HFFc6 (cell line): Measurements from ENCODE around the gene ZNF117. TPM values are rescaled to one million over a fixed set of nuclear protein-coding genes. Genes with fewer than 3 reads are reported as not detected.
A peak's percentile ranks its signal among the peaks of the same experiment; 100 is the strongest.
"Not testable (repeated sequence)": the region's sequence is repeated elsewhere in the genome, so short reads cannot be mapped to it uniquely, and the experiment has no call there.

Experiments used
- DNase-seq: peaks from one replicate; pipeline ENCODE4 v3.0.0-alpha.2; 2018
- H3K27ac Mint-ChIP-seq: 2 replicates; pipeline ENCODE4 v1.8.0; 2020; ENCODE audit warnings: mild to moderate bottlenecking, mixed read lengths
- H3K27me3 Mint-ChIP-seq: 2 replicates; pipeline ENCODE4 v1.8.0; 2021; ENCODE audit warnings: mild to moderate bottlenecking, moderate library complexity, mixed read lengths; ENCODE audit not compliant: insufficient read depth
- H3K36me3 Mint-ChIP-seq: 2 replicates; pipeline ENCODE4 v1.8.0; 2021; ENCODE audit warnings: low read depth, mixed read lengths
- H3K4me1 Mint-ChIP-seq: 2 replicates; pipeline ENCODE4 v1.8.0; 2020; ENCODE audit warnings: low read depth, mixed read lengths
- H3K4me3 Mint-ChIP-seq: 2 replicates; pipeline ENCODE4 v1.8.0; 2020; ENCODE audit warnings: mild to moderate bottlenecking, moderate library complexity, mixed read lengths
- H3K9me3 Mint-ChIP-seq: 2 replicates; pipeline ENCODE4 v1.8.0; 2020; ENCODE audit warnings: mild to moderate bottlenecking, mixed read lengths
- CTCF ChIP-seq: fragments of 200-600 bp; sonication (generic); IDR thresholded peaks from 2 replicates; pipeline ENCODE4 v1.5.0; 2021; ENCODE audit warnings: antibody characterized with exemption, mild to moderate bottlenecking
- total RNA-seq, 6 experiments: library from RNA; stranded (reverse); fragmentation: NEBNext Ultra II Directional; extraction: Animal tissue kit (Norgen Biotek cat#: 25700); gene quantifications; 2 replicates in 1 of 6; 3 replicates in 5 of 6; pipeline ENCODE4 v1.2.3, GENCODE V29; 2021

Gene ZNF117
- total RNA-seq, 6 experiments from 2014 or later: 0.63 to 1.7 (median 1.3) TPM

GRCh38 chr7:64959072-64959747 lies 31.6 kb downstream of the ZNF117 start:
- no peaks in the 10 kb centered on the region for H3K4me1 Mint-ChIP-seq
- no peak overlapping the region for H3K27ac Mint-ChIP-seq
- peaks cover 12% of the 10 kb centered on the region for H3K9me3 Mint-ChIP-seq
- no peak for TF ChIP-seq CTCF
- no peak for DNase-seq
- H3K4me3 Mint-ChIP-seq: no peak overlapping the region
- H3K36me3 Mint-ChIP-seq: no peaks in the 10 kb centered on the region
- H3K27me3 Mint-ChIP-seq: no peaks in the 10 kb centered on the region; the same call in 1 of the 2 replicates

- Mint-ChIP-seq H3K4me1 (no peaks in the 10 kb centered on the region), H3K27ac (no peak overlapping the region), H3K4me3 (no peak overlapping the region), H3K9me3 (peaks cover 3% of the 10 kb centered on the region; the same call in 1 of the 2 replicates), H3K27me3 (peaks cover 17% of the 10 kb centered on the region), H3K36me3 (no peaks in the 10 kb centered on the region)
- peak; percentile 54 for DNase-seq
- TF ChIP-seq CTCF: peak; percentile 90
Measured at GRCh38 chr7:64951250-64951848, 39.5 kb downstream of the ZNF117 start.

- not testable (repeated sequence) for H3K27ac Mint-ChIP-seq, DNase-seq, H3K4me3 Mint-ChIP-seq, H3K4me1 Mint-ChIP-seq, H3K9me3 Mint-ChIP-seq, H3K36me3 Mint-ChIP-seq
- peaks cover 18% of the 10 kb centered on the region for H3K27me3 Mint-ChIP-seq
Measured at GRCh38 chr7:64950673-64951072, 40.2 kb downstream of the ZNF117 start.

GRCh38 chr7:64948774-64949173 lies 42.1 kb downstream of the ZNF117 start:
- H3K27ac Mint-ChIP-seq, H3K4me3 Mint-ChIP-seq, DNase-seq, H3K36me3 Mint-ChIP-seq, H3K9me3 Mint-ChIP-seq, H3K4me1 Mint-ChIP-seq: not testable (repeated sequence)
- peaks cover 23% of the 10 kb centered on the region for H3K27me3 Mint-ChIP-seq

GRCh38 chr7:64947252-64948000 lies 43.4 kb downstream of the ZNF117 start:
- H3K36me3 Mint-ChIP-seq: no peaks in the 10 kb centered on the region
- H3K4me1 Mint-ChIP-seq: no peaks in the 10 kb centered on the region
- no peak for TF ChIP-seq CTCF
- no peak for DNase-seq
- peaks cover under 1% of the 10 kb centered on the region; the same call in 1 of the 2 replicates for H3K9me3 Mint-ChIP-seq
- no peak overlapping the region for H3K4me3 Mint-ChIP-seq
- no peak overlapping the region for H3K27ac Mint-ChIP-seq
- H3K27me3 Mint-ChIP-seq: peaks cover 23% of the 10 kb centered on the region

GRCh38 chr7:64946772-64947171 lies 44.1 kb downstream of the ZNF117 start:
- Mint-ChIP-seq H3K4me1 (no peaks in the 10 kb centered on the region), H3K27me3 (peaks cover 23% of the 10 kb centered on the region), H3K27ac (no peak overlapping the region), H3K36me3 (no peaks in the 10 kb centered on the region), H3K4me3 (no peak overlapping the region), H3K9me3 (peaks cover 4% of the 10 kb centered on the region; the same call in 1 of the 2 replicates)
- TF ChIP-seq CTCF: peak; percentile 25; the same call in 1 of the 2 replicates
- no peak for DNase-seq
